ENCODE data around the gene DHX9. TPM values are rescaled to one million over a fixed set of nuclear protein-coding genes. Genes with fewer than 3 reads are reported as not detected.

The DHX9 gene
- total RNA-seq, 1 donor, result 107 TPM

GRCh38 chr1:182862827-182863226 is 23.7 kb downstream of the DHX9 start:
- Histone ChIP-seq H3K4me3 (ENCODE audit: insufficient read depth, low read length) (no peak overlapping the region), H2AFZ (ENCODE audit: low read length) (no peak overlapping the region), H3K27me3 (ENCODE audit: insufficient read depth, low read length) (no peaks in the 10 kb centered on the region), H3K27ac (ENCODE audit: low read depth, low read length) (peak overlapping the region; percentile 10), H3K79me2 (ENCODE audit: insufficient read depth, low read length) (peaks cover 39% of the 10 kb centered on the region), H3K4me1 (ENCODE audit: insufficient read depth, low read length) (no peaks in the 10 kb centered on the region), H3K36me3 (ENCODE audit: insufficient read depth, low read length) (peaks cover 94% of the 10 kb centered on the region), H3K9me3 (ENCODE audit: low read depth, low read length) (no peaks in the 10 kb centered on the region), H4K20me1 (ENCODE audit: insufficient read depth, low read length) (peaks cover 8% of the 10 kb centered on the region), H3K4me2 (ENCODE audit: insufficient read depth, low read length) (no peak overlapping the region)
- TF ChIP-seq CTCF (IDR thresholded peaks at IDR 0.05; ENCODE audit: extremely low read depth, low read depth, low read length), result no peak
- DNase-seq (ENCODE audit: insufficient read length, low spot score, missing footprints), result no peak

GRCh38 chr1:182863940-182864339 is 24.8 kb downstream of the DHX9 start:
- H3K4me2 ChIP-seq (ENCODE audit: insufficient read depth, low read length), result no peak overlapping the region
- TF ChIP-seq CTCF (IDR thresholded peaks at IDR 0.05; ENCODE audit: extremely low read depth, low read depth, low read length), result no peak
- H3K9me3 ChIP-seq (ENCODE audit: low read depth, low read length), result no peaks in the 10 kb centered on the region
- H2AFZ ChIP-seq (ENCODE audit: low read length), result no peak overlapping the region
- no peak overlapping the region for H3K27ac ChIP-seq (ENCODE audit: low read depth, low read length)
- H3K79me2 ChIP-seq (ENCODE audit: insufficient read depth, low read length), result peaks cover 31% of the 10 kb centered on the region
- H3K36me3 ChIP-seq (ENCODE audit: insufficient read depth, low read length), result peaks cover 94% of the 10 kb centered on the region
- H4K20me1 ChIP-seq (ENCODE audit: insufficient read depth, low read length), result peaks cover 8% of the 10 kb centered on the region
- no peak overlapping the region for H3K4me3 ChIP-seq (ENCODE audit: insufficient read depth, low read length)
- no peaks in the 10 kb centered on the region for H3K27me3 ChIP-seq (ENCODE audit: insufficient read depth, low read length)
- H3K4me1 ChIP-seq (ENCODE audit: insufficient read depth, low read length), result no peaks in the 10 kb centered on the region
- DNase-seq (ENCODE audit: insufficient read length, low spot score, missing footprints), result no peak

GRCh38 chr1:182867861-182868260 is 28.7 kb downstream of the DHX9 start:
- Histone ChIP-seq H2AFZ (ENCODE audit: low read length) (no peak overlapping the region), H3K36me3 (ENCODE audit: insufficient read depth, low read length) (peaks cover 94% of the 10 kb centered on the region), H3K4me2 (ENCODE audit: insufficient read depth, low read length) (no peak overlapping the region), H4K20me1 (ENCODE audit: insufficient read depth, low read length) (peaks cover 6% of the 10 kb centered on the region), H3K79me2 (ENCODE audit: insufficient read depth, low read length) (peaks cover 22% of the 10 kb centered on the region), H3K4me3 (ENCODE audit: insufficient read depth, low read length) (no peak overlapping the region), H3K27ac (ENCODE audit: low read depth, low read length) (no peak overlapping the region), H3K27me3 (ENCODE audit: insufficient read depth, low read length) (no peaks in the 10 kb centered on the region), H3K4me1 (ENCODE audit: insufficient read depth, low read length) (no peaks in the 10 kb centered on the region), H3K9me3 (ENCODE audit: low read depth, low read length) (no peaks in the 10 kb centered on the region)
- DNase-seq (ENCODE audit: insufficient read length, low spot score, missing footprints), result no peak
- TF ChIP-seq CTCF (IDR thresholded peaks at IDR 0.05; ENCODE audit: extremely low read depth, low read depth, low read length), result no peak

GRCh38 chr1:182869241-182869666 is 30.1 kb downstream of the DHX9 start:
- no peak overlapping the region for H3K4me2 ChIP-seq (ENCODE audit: insufficient read depth, low read length)
- DNase-seq (ENCODE audit: insufficient read length, low spot score, missing footprints), result no peak
- no peaks in the 10 kb centered on the region for H3K27me3 ChIP-seq (ENCODE audit: insufficient read depth, low read length)
- no peaks in the 10 kb centered on the region for H3K4me1 ChIP-seq (ENCODE audit: insufficient read depth, low read length)
- no peak for TF ChIP-seq CTCF (IDR thresholded peaks at IDR 0.05; ENCODE audit: extremely low read depth, low read depth, low read length)
- H3K36me3 ChIP-seq (ENCODE audit: insufficient read depth, low read length), result peaks cover 98% of the 10 kb centered on the region
- no peak overlapping the region for H2AFZ ChIP-seq (ENCODE audit: low read length)
- H4K20me1 ChIP-seq (ENCODE audit: insufficient read depth, low read length), result peaks cover 6% of the 10 kb centered on the region
- H3K27ac ChIP-seq (ENCODE audit: low read depth, low read length), result peak overlapping the region; percentile 68
- H3K79me2 ChIP-seq (ENCODE audit: insufficient read depth, low read length), result peaks cover 21% of the 10 kb centered on the region
- no peaks in the 10 kb centered on the region for H3K9me3 ChIP-seq (ENCODE audit: low read depth, low read length)
- no peak overlapping the region for H3K4me3 ChIP-seq (ENCODE audit: insufficient read depth, low read length)
